GM23338 (cell line): ENCODE data around the gene TBCD. TPM values are rescaled to one million over a fixed set of nuclear protein-coding genes. Genes with fewer than 3 reads are reported as not detected.

Experiments used
- CREB1 ChIP-seq: fragments of 250-450 bp; sonication (Bioruptor Pico); IDR thresholded peaks from 2 replicates; pipeline ENCODE4 v1.5.0; 2020; ENCODE audit warnings: low read depth, mild to moderate bottlenecking, moderate library complexity
- CTCF ChIP-seq, 2 experiments: fragments of 200-600 bp in 1 of 2; sonication (generic) in 1 of 2; conservative IDR thresholded peaks; 2 replicates each; pipeline versions ENCODE4 v1.5.1 to v1.6.1; 2016 to 2017; ENCODE audit warnings: antibody characterized with exemption in 2 of 2, low read depth in 2 of 2, mild to moderate bottlenecking in 2 of 2, moderate library complexity in 1 of 2
- JUNB ChIP-seq: IDR thresholded peaks from one replicate; pipeline ENCODE4 v1.6.1; 2016; ENCODE audit warnings: antibody characterized with exemption; ENCODE audit not compliant: unreplicated experiment
- NANOG ChIP-seq: IDR thresholded peaks from 2 replicates; pipeline ENCODE4 v1.6.1; 2016; ENCODE audit warnings: antibody characterized with exemption, borderline replicate concordance
- STAT1 ChIP-seq: IDR thresholded peaks from one replicate; pipeline ENCODE4 v1.6.1; 2016; ENCODE audit warnings: antibody characterized with exemption; ENCODE audit not compliant: unreplicated experiment
- ZNF114 ChIP-seq: fragments of 250-450 bp; sonication (Bioruptor Pico); IDR thresholded peaks from 2 replicates; pipeline ENCODE4 v1.5.0; 2020; ENCODE audit warnings: mild to moderate bottlenecking, moderate library complexity
- ZNF462 ChIP-seq: fragments of 250-450 bp; sonication (Bioruptor Pico); IDR thresholded peaks from 2 replicates; pipeline ENCODE4 v1.5.0; 2020; ENCODE audit warnings: mild to moderate bottlenecking, moderate library complexity
- polyA plus RNA-seq: library from polyadenylated mRNA; unstranded; fragments of >200 nt; fragmentation: Nextera tagmentation; extraction: Ambion mirVana; gene quantifications from 2 replicates; pipeline ENCODE4 v1.2.1, GENCODE V29; 2016
- total RNA-seq: library from RNA; depleted of rRNA; stranded (reverse); fragments of >200 nt; shearing (Covaris generic); gene quantifications from 2 replicates; pipeline ENCODE4 v1.2.3, GENCODE V29; 2014
- TF ChIP-seq, protein P1 (sequence below): IDR thresholded peaks from 2 replicates; pipeline ENCODE4 v1.6.1; 2016; ENCODE audit warnings: antibody characterized with exemption

Gene TBCD
- total and polyA plus RNA-seq, 2 experiments from 2014 or later: 75.0 to 116 TPM

DNA sequence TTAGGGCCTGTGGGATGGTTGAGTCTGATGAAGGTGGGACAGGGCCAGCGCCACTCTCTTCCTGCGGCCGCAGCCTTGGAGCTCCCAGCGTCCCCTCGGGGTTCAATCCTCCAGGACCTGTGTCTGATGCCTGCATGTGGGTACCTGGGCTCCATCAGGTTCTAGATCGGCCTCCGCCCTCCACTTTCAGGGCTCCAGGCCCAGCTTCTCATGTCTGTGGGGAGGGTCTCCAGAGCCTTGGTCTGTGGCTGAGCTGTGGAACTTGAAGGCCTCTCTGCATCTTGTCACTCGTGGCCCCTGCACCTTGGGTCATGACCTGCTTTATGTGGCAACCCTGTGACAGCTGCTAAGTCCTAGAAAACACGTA lies 177.8 kb downstream of the TBCD start (continued):
- TF ChIP-seq ZNF462 (CRISPR knock-in tag) (no peak), STAT1 (no peak), NANOG (no peak), ZNF114 (CRISPR knock-in tag) (no peak), CREB1 (no peak), JUNB (no peak), CTCF (conservative IDR thresholded peaks at IDR 0.05; ENCODE audit: low read depth in 2 of 2) (no peak)
- TF ChIP-seq, protein P1, sequence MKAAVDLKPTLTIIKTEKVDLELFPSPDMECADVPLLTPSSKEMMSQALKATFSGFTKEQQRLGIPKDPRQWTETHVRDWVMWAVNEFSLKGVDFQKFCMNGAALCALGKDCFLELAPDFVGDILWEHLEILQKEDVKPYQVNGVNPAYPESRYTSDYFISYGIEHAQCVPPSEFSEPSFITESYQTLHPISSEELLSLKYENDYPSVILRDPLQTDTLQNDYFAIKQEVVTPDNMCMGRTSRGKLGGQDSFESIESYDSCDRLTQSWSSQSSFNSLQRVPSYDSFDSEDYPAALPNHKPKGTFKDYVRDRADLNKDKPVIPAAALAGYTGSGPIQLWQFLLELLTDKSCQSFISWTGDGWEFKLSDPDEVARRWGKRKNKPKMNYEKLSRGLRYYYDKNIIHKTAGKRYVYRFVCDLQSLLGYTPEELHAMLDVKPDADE: no peak
